NT2/D1 (cell line): ENCODE data around the gene AMBRA1.

Experiments used
- SUZ12 ChIP-seq: IDR thresholded peaks from 2 replicates; pipeline ENCODE4 v1.6.1; 2011; ENCODE audit not compliant: insufficient read length, insufficient read depth; ENCODE audit errors: extremely low read depth
- YY1 ChIP-seq: IDR thresholded peaks from 2 replicates; pipeline ENCODE4 v1.6.1; 2011; ENCODE audit not compliant: insufficient read length, insufficient read depth
- ZNF274 ChIP-seq: IDR thresholded peaks from 2 replicates; pipeline ENCODE4 v1.6.1; 2011; ENCODE audit warnings: mild to moderate bottlenecking, low read depth, low read length

GRCh38 chr11:46522682-46523281 lies 71.0 kb downstream of the AMBRA1 start:
- TF ChIP-seq ZNF274 (no peak), SUZ12 (no peak), YY1 (no peak)
